Spleen (tissue), 7 donors: ENCODE data around the gene JPH2.

Source experiments
- CTCF ChIP-seq, 11 experiments: fragments of 200-600 bp in 7 of 11; fragments of 450-650 bp in 4 of 11; sonication (generic) in 4 of 11; IDR thresholded peaks in 8 of 11; conservative IDR thresholded peaks in 3 of 11; 1 replicate in 7 of 11; 2 replicates in 4 of 11; pipeline versions ENCODE4 v1.4.0 to v1.8.0; 2016 to 2021; ENCODE audit warnings: antibody characterized with exemption in 11 of 11, inconsistent platforms in 4 of 11, mild to moderate bottlenecking in 1 of 11
- POLR2AphosphoS5 ChIP-seq, 3 donors: sonication (generic); formaldehyde crosslinking; IDR thresholded peaks; one replicate each; pipeline ENCODE4 v1.5.1; 2017; ENCODE audit warnings: antibody characterized with exemption in 3 of 3
- donor health status: DM: no; HTN: no; CAD: no; lungs with moderate emphysema.
- donor health status: DM: no; HTN: no; CAD: no.
- donor health status: DM: no; HTN: no; CAD: no.

GRCh38 chr20:44112456-44112855 lies 74.5 kb downstream of the JPH2 start:
- TF ChIP-seq POLR2AphosphoS5 (IDR thresholded peaks at IDR 0.05) (no peak), CTCF (IDR thresholded peaks at IDR 0.05 in 8 of 11, conservative IDR thresholded peaks at IDR 0.05 in 3 of 11) (no peak)
